Measurements from ENCODE around the gene WBP2. TPM values are rescaled to one million over a fixed set of nuclear protein-coding genes. Genes with fewer than 3 reads are reported as not detected.
A peak's percentile ranks its signal among the peaks of the same experiment; 100 is the strongest.

Gene WBP2
- polyA plus RNA-seq, 1 donor (not counting 4 experiments of a cell fraction or from before 2014, with no cell fraction given), result 23.3 TPM

DNA sequence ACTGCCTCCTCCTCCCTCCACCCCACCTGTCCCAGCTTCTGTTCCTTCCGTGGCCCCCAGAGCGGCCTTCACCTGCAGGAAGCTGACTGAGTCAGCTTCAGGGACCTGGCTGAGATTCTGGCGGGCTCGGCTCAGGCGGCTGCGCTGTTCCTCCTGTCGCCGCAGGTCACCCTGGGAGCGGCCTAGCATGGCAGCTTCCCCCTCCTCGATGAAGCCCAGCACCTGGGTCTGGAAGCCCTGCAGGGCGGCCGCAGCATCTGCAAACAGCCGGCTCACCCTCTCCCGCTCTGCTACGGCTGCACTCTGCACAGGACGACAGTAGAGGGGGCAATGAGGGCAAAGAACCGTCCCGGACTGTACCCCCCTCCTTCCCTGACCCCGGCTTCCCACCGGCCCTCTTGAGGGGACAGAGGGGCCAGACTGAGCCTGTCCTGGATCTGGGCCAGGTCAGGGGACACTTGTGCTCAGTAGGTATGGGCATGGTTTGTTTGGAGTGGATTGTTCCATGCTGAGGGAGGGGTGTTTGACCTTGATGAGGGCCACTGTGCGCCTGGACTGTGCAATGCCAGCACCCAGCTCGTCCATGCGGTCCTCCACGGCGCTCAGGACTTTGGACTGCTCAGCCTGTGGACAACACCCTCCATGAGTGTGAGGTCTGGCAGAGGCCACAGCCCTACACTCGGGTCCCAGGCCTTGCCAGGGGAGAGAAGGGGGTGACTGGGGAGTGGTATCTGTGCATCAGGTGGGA is 21.2 kb upstream of the WBP2 start:
- no peak for FAIRE-seq
- Histone ChIP-seq H3K9ac (ENCODE audit: control insufficient read depth, extremely low read depth, insufficient read depth, low read length) (peak overlapping the region; percentile 83), H3K4me2 (ENCODE audit: control insufficient read depth, extremely low read depth, insufficient read depth, low read depth, low read length) (peak overlapping the region; percentile 74), H3K4me1 (ENCODE audit: control insufficient read depth, extremely low read depth, insufficient read depth, low read length) (peaks cover 41% of the 10 kb centered on the region), H3K79me2 (ENCODE audit: control insufficient read depth, insufficient read depth, low read length) (no peaks in the 10 kb centered on the region), H3K9me1 (ENCODE audit: control insufficient read depth, extremely low read depth, insufficient read depth, low read length) (no peaks in the 10 kb centered on the region), H3K9me3 (ENCODE audit: control insufficient read depth, low read depth, low read length) (no peaks in the 10 kb centered on the region), H2AFZ (ENCODE audit: control insufficient read depth, low read length) (peak overlapping the region; percentile 6), H3K4me3 (ENCODE audit: control insufficient read depth in 2 of 3, extremely low read depth in 1 of 3, insufficient read depth in 2 of 3, low read depth in 1 of 3, low read length in 3 of 3) (peak overlapping the region; percentile 43 to 84 (median 57)), H4K20me1 (ENCODE audit: control insufficient read depth, extremely low read depth, insufficient read depth, low read length) (no peaks in the 10 kb centered on the region), H3K27ac (ENCODE audit: control insufficient read depth, insufficient read depth, low read length) (peak overlapping the region; percentile 86), H3K36me3 (ENCODE audit: control insufficient read depth in 2 of 2, extremely low read depth in 1 of 2, insufficient read depth in 2 of 2, low read length in 2 of 2) (no peaks in the 10 kb centered on the region), H3K27me3 (ENCODE audit: control insufficient read depth, extremely low read depth, insufficient read depth, low read length) (no peaks in the 10 kb centered on the region)
- no peak for TF ChIP-seq EZH2 (IDR thresholded peaks at IDR 0.05; ENCODE audit: low read length)
- TF ChIP-seq, protein P1, sequence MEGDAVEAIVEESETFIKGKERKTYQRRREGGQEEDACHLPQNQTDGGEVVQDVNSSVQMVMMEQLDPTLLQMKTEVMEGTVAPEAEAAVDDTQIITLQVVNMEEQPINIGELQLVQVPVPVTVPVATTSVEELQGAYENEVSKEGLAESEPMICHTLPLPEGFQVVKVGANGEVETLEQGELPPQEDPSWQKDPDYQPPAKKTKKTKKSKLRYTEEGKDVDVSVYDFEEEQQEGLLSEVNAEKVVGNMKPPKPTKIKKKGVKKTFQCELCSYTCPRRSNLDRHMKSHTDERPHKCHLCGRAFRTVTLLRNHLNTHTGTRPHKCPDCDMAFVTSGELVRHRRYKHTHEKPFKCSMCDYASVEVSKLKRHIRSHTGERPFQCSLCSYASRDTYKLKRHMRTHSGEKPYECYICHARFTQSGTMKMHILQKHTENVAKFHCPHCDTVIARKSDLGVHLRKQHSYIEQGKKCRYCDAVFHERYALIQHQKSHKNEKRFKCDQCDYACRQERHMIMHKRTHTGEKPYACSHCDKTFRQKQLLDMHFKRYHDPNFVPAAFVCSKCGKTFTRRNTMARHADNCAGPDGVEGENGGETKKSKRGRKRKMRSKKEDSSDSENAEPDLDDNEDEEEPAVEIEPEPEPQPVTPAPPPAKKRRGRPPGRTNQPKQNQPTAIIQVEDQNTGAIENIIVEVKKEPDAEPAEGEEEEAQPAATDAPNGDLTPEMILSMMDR (optimal IDR thresholded peaks at IDR 0.05 in 1 of 3, IDR thresholded peaks at IDR 0.05 in 1 of 3, conservative IDR thresholded peaks at IDR 0.05 in 1 of 3; ENCODE audit: extremely low read depth in 1 of 3, insufficient read depth in 2 of 3, low read length in 3 of 3), result peak; percentile 23 to 37 (median 35)
- peak; percentile 79 for DNase-seq (ENCODE audit: low read depth, low spot score)
- dilution Hi-C loops (cut with MboI; ENCODE audit: extremely low pct_ligation_motif_present, low sequenced_read_pairs), result no loop called here

DNA sequence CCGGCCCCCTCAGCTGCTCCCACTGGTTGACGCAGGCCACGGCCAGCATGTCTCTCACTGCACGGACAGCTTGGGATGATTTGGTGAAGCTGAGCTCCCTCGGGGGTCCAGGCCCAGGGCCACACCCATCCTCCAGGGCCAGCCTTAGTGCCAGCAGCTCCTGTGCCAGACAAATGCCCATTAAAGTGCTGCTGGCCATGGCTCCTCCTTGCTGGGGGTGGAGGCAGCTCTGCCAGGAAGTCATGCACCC is 20.7 kb upstream of the WBP2 start:
- TF ChIP-seq, protein P1 (optimal IDR thresholded peaks at IDR 0.05 in 1 of 3, IDR thresholded peaks at IDR 0.05 in 1 of 3, conservative IDR thresholded peaks at IDR 0.05 in 1 of 3; ENCODE audit: extremely low read depth in 1 of 3, insufficient read depth in 2 of 3, low read length in 3 of 3), result no peak
- TF ChIP-seq EZH2 (IDR thresholded peaks at IDR 0.05; ENCODE audit: low read length), result no peak
- no peaks in the 10 kb centered on the region for H3K9me3 ChIP-seq (ENCODE audit: control insufficient read depth, low read depth, low read length)
- DNase-seq (ENCODE audit: low read depth, low spot score) (no peak), FAIRE-seq (peak; percentile 44)
- peak overlapping the region; percentile 83 for H3K9ac ChIP-seq (ENCODE audit: control insufficient read depth, extremely low read depth, insufficient read depth, low read length)
- no peaks in the 10 kb centered on the region for H4K20me1 ChIP-seq (ENCODE audit: control insufficient read depth, extremely low read depth, insufficient read depth, low read length)
- no peaks in the 10 kb centered on the region for H3K36me3 ChIP-seq (ENCODE audit: control insufficient read depth in 2 of 2, extremely low read depth in 1 of 2, insufficient read depth in 2 of 2, low read length in 2 of 2)
- H3K4me2 ChIP-seq (ENCODE audit: control insufficient read depth, extremely low read depth, insufficient read depth, low read depth, low read length), result peak overlapping the region; percentile 74
- no peaks in the 10 kb centered on the region for H3K9me1 ChIP-seq (ENCODE audit: control insufficient read depth, extremely low read depth, insufficient read depth, low read length)
- dilution Hi-C loops (cut with MboI; ENCODE audit: extremely low pct_ligation_motif_present, low sequenced_read_pairs), result no loop called here
- H3K4me1 ChIP-seq (ENCODE audit: control insufficient read depth, extremely low read depth, insufficient read depth, low read length), result peaks cover 41% of the 10 kb centered on the region
- H3K79me2 ChIP-seq (ENCODE audit: control insufficient read depth, insufficient read depth, low read length), result no peaks in the 10 kb centered on the region
- H3K27me3 ChIP-seq (ENCODE audit: control insufficient read depth, extremely low read depth, insufficient read depth, low read length), result no peaks in the 10 kb centered on the region
- peak overlapping the region in 1 of 3 experiments; percentile 24 for H3K4me3 ChIP-seq (ENCODE audit: control insufficient read depth in 2 of 3, extremely low read depth in 1 of 3, insufficient read depth in 2 of 3, low read depth in 1 of 3, low read length in 3 of 3)
- H3K27ac ChIP-seq (ENCODE audit: control insufficient read depth, insufficient read depth, low read length), result peak overlapping the region; percentile 86
- H2AFZ ChIP-seq (ENCODE audit: control insufficient read depth, low read length), result peak overlapping the region; percentile 6

Data from keratinocyte (primary cell).